ENCODE results near the gene CAMTA1.

The CAMTA1 gene

GRCh38 chr1:7267493-7267892 is 482.2 kb downstream of the CAMTA1 start:
- no peak for DNase-seq

GRCh38 chr1:7268983-7269382 is 483.7 kb downstream of the CAMTA1 start:
- DNase-seq, result no peak

- no peak for DNase-seq
These were observed 484.3 kb downstream of the CAMTA1 start for GRCh38 chr1:7269525-7269924.

GRCh38 chr1:7274256-7274655 is 489.0 kb downstream of the CAMTA1 start:
- no peak for DNase-seq

GRCh38 chr1:7278045-7278444 is 492.8 kb downstream of the CAMTA1 start:
- DNase-seq, result no peak

- no peak for DNase-seq
These were observed 493.8 kb downstream of the CAMTA1 start for GRCh38 chr1:7278827-7279765.

GRCh38 chr1:7279769-7280168 is 494.5 kb downstream of the CAMTA1 start:
- no peak for DNase-seq

- DNase-seq, result no peak
These were observed 495.2 kb downstream of the CAMTA1 start for GRCh38 chr1:7280347-7280960.

- no peak for DNase-seq
These were observed 496.6 kb downstream of the CAMTA1 start for GRCh38 chr1:7281821-7282220.

GRCh38 chr1:7284839-7285435 is 499.7 kb downstream of the CAMTA1 start:
- no peak for DNase-seq

GRCh38 chr1:7285856-7286454 is 500.7 kb downstream of the CAMTA1 start:
- no peak for DNase-seq

GRCh38 chr1:7287013-7287412 is 501.8 kb downstream of the CAMTA1 start:
- no peak for DNase-seq

- no peak for DNase-seq
These were observed 503.7 kb downstream of the CAMTA1 start for GRCh38 chr1:7288992-7289391.

- DNase-seq, result no peak
These were observed 504.4 kb downstream of the CAMTA1 start for GRCh38 chr1:7289694-7290093.

GRCh38 chr1:7290971-7291970 is 506.0 kb downstream of the CAMTA1 start:
- DNase-seq, result no peak

GRCh38 chr1:7292036-7292681 is 506.9 kb downstream of the CAMTA1 start:
- no peak for DNase-seq

GRCh38 chr1:7292714-7293419 is 507.6 kb downstream of the CAMTA1 start:
- no peak for DNase-seq

GRCh38 chr1:7293702-7294629 is 508.7 kb downstream of the CAMTA1 start:
- DNase-seq, result no peak

- DNase-seq, result no peak
These were observed 509.4 kb downstream of the CAMTA1 start for GRCh38 chr1:7294636-7295035.

GRCh38 chr1:7295946-7296345 is 510.7 kb downstream of the CAMTA1 start:
- DNase-seq, result no peak

All from T-helper 9 cell (primary cell).